Gastroesophageal sphincter (tissue), 3 donors: ENCODE data around the gene EWSR1.

Experiments
- CTCF ChIP-seq, 4 experiments: fragments of 200-600 bp in 2 of 4; fragments of 450-650 bp in 2 of 4; sonication (generic) in 1 of 4; IDR thresholded peaks; one replicate each; pipeline ENCODE4 v1.5.1; 2017 to 2019; ENCODE audit warnings: antibody characterized with exemption in 4 of 4, mild to moderate bottlenecking in 2 of 4, moderate library complexity in 2 of 4
- POLR2A ChIP-seq, 2 donors: fragments of 450-650 bp; IDR thresholded peaks; one replicate each; pipeline ENCODE4 v1.6.1; 2017; ENCODE audit warnings: antibody characterized with exemption in 2 of 2, mild to moderate bottlenecking in 2 of 2, moderate library complexity in 1 of 2

GRCh38 chr22:29301716-29302401 lies 33.8 kb downstream of the EWSR1 start:
- TF ChIP-seq CTCF (IDR thresholded peaks at IDR 0.05) (no peak), POLR2A (IDR thresholded peaks at IDR 0.05) (no peak)
